ENCODE data around the gene M6PR.

Gene M6PR

GRCh38 chr12:8916154-8916553, 33.3 kb downstream of the M6PR start:
- TF ChIP-seq RARB (CRISPR knock-in tag; IDR thresholded peaks at IDR 0.05) (no peak), TOX (CRISPR knock-in tag; IDR thresholded peaks at IDR 0.05; ENCODE audit: borderline replicate concordance) (no peak)
- no peak for ATAC-seq

GRCh38 chr12:8914716-8915526, 34.5 kb downstream of the M6PR start:
- peak; percentile 92 for ATAC-seq
- TF ChIP-seq, protein P1, sequence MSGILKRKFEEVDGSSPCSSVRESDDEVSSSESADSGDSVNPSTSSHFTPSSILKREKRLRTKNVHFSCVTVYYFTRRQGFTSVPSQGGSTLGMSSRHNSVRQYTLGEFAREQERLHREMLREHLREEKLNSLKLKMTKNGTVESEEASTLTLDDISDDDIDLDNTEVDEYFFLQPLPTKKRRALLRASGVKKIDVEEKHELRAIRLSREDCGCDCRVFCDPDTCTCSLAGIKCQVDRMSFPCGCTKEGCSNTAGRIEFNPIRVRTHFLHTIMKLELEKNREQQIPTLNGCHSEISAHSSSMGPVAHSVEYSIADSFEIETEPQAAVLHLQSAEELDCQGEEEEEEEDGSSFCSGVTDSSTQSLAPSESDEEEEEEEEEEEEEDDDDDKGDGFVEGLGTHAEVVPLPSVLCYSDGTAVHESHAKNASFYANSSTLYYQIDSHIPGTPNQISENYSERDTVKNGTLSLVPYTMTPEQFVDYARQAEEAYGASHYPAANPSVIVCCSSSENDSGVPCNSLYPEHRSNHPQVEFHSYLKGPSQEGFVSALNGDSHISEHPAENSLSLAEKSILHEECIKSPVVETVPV (CRISPR knock-in tag; IDR thresholded peaks at IDR 0.05), result no peak
- TF ChIP-seq PATZ1 (CRISPR knock-in tag; IDR thresholded peaks at IDR 0.05; ENCODE audit: borderline replicate concordance) (no peak), ZNF565 (CRISPR knock-in tag; conservative IDR thresholded peaks at IDR 0.05; ENCODE audit: low read depth) (no peak), ARNTL (CRISPR knock-in tag; IDR thresholded peaks at IDR 0.05; ENCODE audit: borderline replicate concordance, low read depth) (no peak), RARB (CRISPR knock-in tag; IDR thresholded peaks at IDR 0.05) (no peak), PPARA (CRISPR knock-in tag; IDR thresholded peaks at IDR 0.05; ENCODE audit: borderline replicate concordance) (no peak), ZFP30 (CRISPR knock-in tag; IDR thresholded peaks at IDR 0.05) (no peak), ZNF8 (CRISPR knock-in tag; IDR thresholded peaks at IDR 0.05) (no peak), CREB5 (CRISPR knock-in tag; IDR thresholded peaks at IDR 0.05; ENCODE audit: low read depth) (no peak), SNAI2 (CRISPR knock-in tag; IDR thresholded peaks at IDR 0.05) (no peak), ISL1 (CRISPR knock-in tag; IDR thresholded peaks at IDR 0.05) (no peak), TSHZ2 (CRISPR knock-in tag; IDR thresholded peaks at IDR 0.05) (no peak), BACH2 (CRISPR knock-in tag; IDR thresholded peaks at IDR 0.05; ENCODE audit: borderline replicate concordance) (no peak), GLIS3 (CRISPR knock-in tag; IDR thresholded peaks at IDR 0.05) (no peak)
- TF ChIP-seq, protein P2, sequence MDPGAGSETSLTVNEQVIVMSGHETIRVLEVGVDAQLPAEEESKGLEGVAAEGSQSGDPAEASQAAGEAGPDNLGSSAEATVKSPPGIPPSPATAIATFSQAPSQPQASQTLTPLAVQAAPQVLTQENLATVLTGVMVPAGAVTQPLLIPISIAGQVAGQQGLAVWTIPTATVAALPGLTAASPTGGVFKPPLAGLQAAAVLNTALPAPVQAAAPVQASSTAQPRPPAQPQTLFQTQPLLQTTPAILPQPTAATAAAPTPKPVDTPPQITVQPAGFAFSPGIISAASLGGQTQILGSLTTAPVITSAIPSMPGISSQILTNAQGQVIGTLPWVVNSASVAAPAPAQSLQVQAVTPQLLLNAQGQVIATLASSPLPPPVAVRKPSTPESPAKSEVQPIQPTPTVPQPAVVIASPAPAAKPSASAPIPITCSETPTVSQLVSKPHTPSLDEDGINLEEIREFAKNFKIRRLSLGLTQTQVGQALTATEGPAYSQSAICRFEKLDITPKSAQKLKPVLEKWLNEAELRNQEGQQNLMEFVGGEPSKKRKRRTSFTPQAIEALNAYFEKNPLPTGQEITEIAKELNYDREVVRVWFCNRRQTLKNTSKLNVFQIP (CRISPR knock-in tag; IDR thresholded peaks at IDR 0.05; ENCODE audit: borderline replicate concordance, low read depth), result no peak

DNA sequence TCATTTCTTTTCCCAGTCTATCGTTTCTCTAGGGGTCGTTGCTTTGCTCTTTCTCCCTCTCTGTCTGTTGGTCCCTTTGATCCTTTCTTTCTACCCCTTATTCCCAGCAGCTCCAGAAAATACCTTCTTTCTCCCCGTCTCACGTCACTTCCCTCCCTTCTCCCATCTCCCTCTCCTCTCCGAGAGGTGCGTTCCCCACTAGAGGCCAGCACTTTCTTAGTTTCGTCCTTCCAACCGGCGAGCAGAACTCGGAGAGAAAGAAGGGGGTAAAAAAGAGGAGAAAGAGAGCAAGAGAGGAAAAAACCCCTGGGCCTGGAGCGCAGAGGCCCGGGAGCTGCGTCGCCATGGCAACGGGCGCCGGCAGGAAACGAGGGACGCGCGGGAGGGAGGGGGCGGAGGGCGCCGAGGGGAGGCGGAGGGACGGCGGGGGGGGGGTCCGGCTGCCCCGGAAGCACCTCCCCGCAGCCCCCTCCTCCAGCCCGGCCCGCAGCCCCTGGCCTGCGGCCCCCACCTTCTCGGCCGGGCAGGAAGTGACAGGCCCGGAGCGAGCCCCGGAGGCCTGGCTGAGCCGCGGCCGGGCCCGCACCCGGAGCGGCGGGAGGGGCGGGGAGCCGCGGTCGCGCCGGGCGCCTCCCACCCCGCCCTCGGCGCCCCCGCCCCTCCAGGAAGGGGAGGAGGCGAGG, 35.3 kb downstream of the M6PR start, which contains the start of gene PHC1:
Gene PHC1 (plus strand): TSS at position 477 of the 683 bp plus-strand sequence. CDS start 3,169 bp downstream, outside the sequence.
- ATAC-seq, result peak; percentile 75

DNA sequence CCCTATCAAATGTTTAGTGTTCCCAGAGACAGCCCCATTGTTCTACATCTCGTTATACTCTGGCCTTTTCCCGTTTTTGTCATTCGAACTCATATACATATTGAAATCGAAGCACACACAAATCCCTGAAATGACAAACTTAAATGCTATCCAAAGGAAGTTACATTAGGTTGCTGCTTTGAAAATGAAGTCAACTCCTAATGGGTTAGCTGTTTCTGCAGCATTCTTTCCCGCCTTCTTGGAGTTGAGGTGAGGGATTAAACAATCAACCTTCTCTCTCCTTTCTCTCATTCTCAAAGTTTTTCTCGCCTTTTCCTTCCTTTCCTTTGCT, 35.8 kb downstream of the M6PR start:
- peak; percentile 2; the same call in 1 of the 3 replicates for ATAC-seq
- TF ChIP-seq ZFP30 (CRISPR knock-in tag; IDR thresholded peaks at IDR 0.05), result no peak
- TF ChIP-seq PPARA (CRISPR knock-in tag; IDR thresholded peaks at IDR 0.05; ENCODE audit: borderline replicate concordance), result no peak
- TF ChIP-seq ZNF70 (CRISPR knock-in tag; IDR thresholded peaks at IDR 0.05), result no peak
- no peak for TF ChIP-seq TSHZ2 (CRISPR knock-in tag; IDR thresholded peaks at IDR 0.05)
- no peak for TF ChIP-seq BACH2 (CRISPR knock-in tag; IDR thresholded peaks at IDR 0.05; ENCODE audit: borderline replicate concordance)
- no peak for TF ChIP-seq CREB5 (CRISPR knock-in tag; IDR thresholded peaks at IDR 0.05; ENCODE audit: low read depth)
- TF ChIP-seq SNAI2 (CRISPR knock-in tag; IDR thresholded peaks at IDR 0.05), result no peak
- TF ChIP-seq, protein P1 (CRISPR knock-in tag; IDR thresholded peaks at IDR 0.05), result no peak
- TF ChIP-seq GLIS3 (CRISPR knock-in tag; IDR thresholded peaks at IDR 0.05), result no peak
